ENCODE measurements around the gene ADPGK.

Gene ADPGK

GRCh38 chr15:72766025-72766424 lies 17.5 kb downstream of the ADPGK start:
- no peaks in the 10 kb centered on the region for H4K20me1 ChIP-seq (ENCODE audit: insufficient read depth, low read length)
- H2AFZ ChIP-seq (ENCODE audit: low read length), result no peak overlapping the region
- no peak overlapping the region for H3K9ac ChIP-seq (ENCODE audit: low read length)
- H3K9me3 ChIP-seq (replicated peaks; ENCODE audit: insufficient read depth, low read length), result no peaks in the 10 kb centered on the region
- no peak for DNase-seq
- peaks cover 22% of the 10 kb centered on the region for H3K36me3 ChIP-seq (replicated peaks; ENCODE audit: insufficient read depth, low read length)
- no peaks in the 10 kb centered on the region for H3F3A ChIP-seq (ENCODE audit: insufficient read depth, low read length)
- no peaks in the 10 kb centered on the region for H3K27me3 ChIP-seq (replicated peaks; ENCODE audit: insufficient read depth, low read length)
- H3K79me2 ChIP-seq (ENCODE audit: low read length), result peaks cover 83% of the 10 kb centered on the region
- TF ChIP-seq CTCF (IDR thresholded peaks at IDR 0.05; ENCODE audit: low read length) (no peak), EZH2 (optimal IDR thresholded peaks at IDR 0.05; ENCODE audit: low read depth, low read length) (no peak), EZH2phosphoT487 (IDR thresholded peaks at IDR 0.05; ENCODE audit: low read length) (no peak)
- no peak overlapping the region for H3K27ac ChIP-seq (ENCODE audit: low read length)
- no peak overlapping the region for H3K4me2 ChIP-seq (ENCODE audit: low read depth, low read length)
- no peaks in the 10 kb centered on the region for H3K9me2 ChIP-seq (replicated peaks; ENCODE audit: insufficient read depth, low read length)
- H3K4me3 ChIP-seq (ENCODE audit: low read length), result no peak overlapping the region
- no peaks in the 10 kb centered on the region for H3K4me1 ChIP-seq (ENCODE audit: low read length)

GRCh38 chr15:72764656-72765055 lies 18.9 kb downstream of the ADPGK start:
- Histone ChIP-seq H3K36me3 (replicated peaks; ENCODE audit: insufficient read depth, low read length) (peaks cover 22% of the 10 kb centered on the region), H3K4me1 (ENCODE audit: low read length) (no peaks in the 10 kb centered on the region), H3K27ac (ENCODE audit: low read length) (no peak overlapping the region), H3K9ac (ENCODE audit: low read length) (no peak overlapping the region), H3K9me3 (replicated peaks; ENCODE audit: insufficient read depth, low read length) (no peaks in the 10 kb centered on the region), H3K79me2 (ENCODE audit: low read length) (peaks cover 78% of the 10 kb centered on the region), H3F3A (ENCODE audit: insufficient read depth, low read length) (no peaks in the 10 kb centered on the region), H4K20me1 (ENCODE audit: insufficient read depth, low read length) (no peaks in the 10 kb centered on the region), H3K4me3 (ENCODE audit: low read length) (no peak overlapping the region), H3K9me2 (replicated peaks; ENCODE audit: insufficient read depth, low read length) (no peaks in the 10 kb centered on the region), H3K4me2 (ENCODE audit: low read depth, low read length) (no peak overlapping the region), H2AFZ (ENCODE audit: low read length) (no peak overlapping the region), H3K27me3 (replicated peaks; ENCODE audit: insufficient read depth, low read length) (no peaks in the 10 kb centered on the region)
- no peak for DNase-seq
- TF ChIP-seq EZH2 (optimal IDR thresholded peaks at IDR 0.05; ENCODE audit: low read depth, low read length), result no peak
- no peak for TF ChIP-seq EZH2phosphoT487 (IDR thresholded peaks at IDR 0.05; ENCODE audit: low read length)
- no peak for TF ChIP-seq CTCF (IDR thresholded peaks at IDR 0.05; ENCODE audit: low read length)

GRCh38 chr15:72760590-72761260 lies 22.8 kb downstream of the ADPGK start:
- H3K4me1 ChIP-seq (ENCODE audit: low read length), result no peaks in the 10 kb centered on the region
- H3K27ac ChIP-seq (ENCODE audit: low read length), result no peak overlapping the region
- H3K79me2 ChIP-seq (ENCODE audit: low read length), result peaks cover 40% of the 10 kb centered on the region
- H3K4me2 ChIP-seq (ENCODE audit: low read depth, low read length), result no peak overlapping the region
- no peak overlapping the region for H3K9ac ChIP-seq (ENCODE audit: low read length)
- no peaks in the 10 kb centered on the region for H3F3A ChIP-seq (ENCODE audit: insufficient read depth, low read length)
- H3K27me3 ChIP-seq (replicated peaks; ENCODE audit: insufficient read depth, low read length), result no peaks in the 10 kb centered on the region
- no peaks in the 10 kb centered on the region for H3K9me2 ChIP-seq (replicated peaks; ENCODE audit: insufficient read depth, low read length)
- H2AFZ ChIP-seq (ENCODE audit: low read length), result no peak overlapping the region
- no peaks in the 10 kb centered on the region for H4K20me1 ChIP-seq (ENCODE audit: insufficient read depth, low read length)
- no peak overlapping the region for H3K4me3 ChIP-seq (ENCODE audit: low read length)
- no peaks in the 10 kb centered on the region for H3K9me3 ChIP-seq (replicated peaks; ENCODE audit: insufficient read depth, low read length)
- H3K36me3 ChIP-seq (replicated peaks; ENCODE audit: insufficient read depth, low read length), result peaks cover 5% of the 10 kb centered on the region; the same call in 1 of the 2 replicates
- no peak for TF ChIP-seq EZH2phosphoT487 (IDR thresholded peaks at IDR 0.05; ENCODE audit: low read length)
- TF ChIP-seq CTCF (IDR thresholded peaks at IDR 0.05; ENCODE audit: low read length), result no peak
- no peak for TF ChIP-seq EZH2 (optimal IDR thresholded peaks at IDR 0.05; ENCODE audit: low read depth, low read length)
- no peak for DNase-seq

All from MM.1S (cell line).